Adrenal gland (tissue), 12 donors: ENCODE data around the gene TBCC. TPM values are rescaled to one million over a fixed set of nuclear protein-coding genes. Genes with fewer than 3 reads are reported as not detected.

Source experiments
- DNase-seq, 7 donors: peaks; one replicate each; pipeline ENCODE4 v3.0.0-alpha.2; 2019 to 2020
- H3K27ac ChIP-seq, 5 donors: fragments of 200-600 bp; sonication (generic) in 4 of 5; 1 replicate in 3 of 5; 2 replicates in 2 of 5; pipeline versions ENCODE4 v1.5.1 to v1.8.0; 2016 to 2020; ENCODE audit warnings: mild to moderate bottlenecking in 1 of 5
- H3K27me3 ChIP-seq: fragments of 200-600 bp; 2 replicates; pipeline ENCODE4 v1.8.0; 2021
- H3K36me3 ChIP-seq, 2 donors: fragments of 200-600 bp; replicated peaks in 1 of 2; 1 replicate in 1 of 2; 2 replicates in 1 of 2; pipeline versions ENCODE4 v1.5.1 to v1.8.0; 2018 to 2022
- H3K4me1 ChIP-seq, 2 donors: fragments of 200-600 bp; replicated peaks in 1 of 2; 1 replicate in 1 of 2; 2 replicates in 1 of 2; pipeline versions ENCODE4 v1.5.1 to v1.8.0; 2018 to 2021
- H3K4me3 ChIP-seq, 4 donors: fragments of 200-600 bp; sonication (generic) in 3 of 4; one replicate each; pipeline ENCODE4 v1.5.1; 2016 to 2018
- H3K9me3 ChIP-seq, 3 donors: fragments of 200-600 bp; sonication (generic) in 1 of 3; replicated peaks in 1 of 3; 1 replicate in 2 of 3; 2 replicates in 1 of 3; pipeline versions ENCODE4 v1.5.1 to v1.8.0; 2016 to 2021
- POLR2A ChIP-seq, 2 donors: fragments of 450-650 bp; IDR thresholded peaks; one replicate each; pipeline ENCODE4 v1.6.1; 2017; ENCODE audit warnings: antibody characterized with exemption in 2 of 2, mild to moderate bottlenecking in 2 of 2, moderate library complexity in 1 of 2
- WGBS, 4 donors: extraction: QIAGEN DNeasy Blood & Tissue Kit in 2 of 4; methylation state at CpG; one replicate each; pipeline versions ENCODE4 v1.1.5 to v1.1.7; 2013 to 2017; 5-methylcytosine and 5-hydroxymethylcytosine counted together
- intact Hi-C, 2 donors: fragments of 100-400 bp; cut with DNase I; formaldehyde crosslinking; loops; one replicate each; pipeline versions ENCODE4 v1.14.1 to v1.15.0; 2022 to 2023
- polyA plus RNA-seq, 3 donors: library from polyadenylated mRNA; stranded (reverse); fragments of 200-250 nt in 2 of 3; fragments of 350-450 nt in 1 of 3; fragmentation: Illumina TruSeq in 1 of 3; extraction: RNeasy Lipid Tissue Mini Kit (QIAGEN cat#74804) in 1 of 3; gene quantifications; one replicate each; pipeline ENCODE4 v1.2.3, GENCODE V29; 2013 to 2014
- total RNA-seq, 9 donors: library from RNA; depleted of rRNA in 4 of 9; stranded (reverse); fragments of >200 nt in 4 of 9; fragments of 120-200 nt in 1 of 9; fragmentation: NEBNext Ultra II Directional in 1 of 9; extraction: Animal tissue kit (Norgen Biotek cat#: 25700) in 1 of 9; gene quantifications; one replicate each; pipeline versions ENCODE4 v1.1.0 to v1.2.4, GENCODE V29; 2013 to 2023
- TF ChIP-seq, protein P1 (sequence below), 6 experiments: fragments of 450-650 bp in 4 of 6; fragments of 200-600 bp in 2 of 6; sonication (generic) in 1 of 6; IDR thresholded peaks; 1 replicate in 5 of 6; 2 replicates in 1 of 6; pipeline versions ENCODE4 v1.5.1 to v1.8.0; 2016 to 2021; ENCODE audit warnings: antibody characterized with exemption in 6 of 6, mild to moderate bottlenecking in 2 of 6, moderate library complexity in 1 of 6
- donor health status: healthy with polysubstance abuse.
- donor health status: Bipolar disorder and iron deficiency.
- donor health status: DM: yes; HTN: yes; CAD: no.
- donor health status: DM: no; HTN: no; CAD: no.
- donor health status: DM: no; HTN: no; CAD: no.
- donor health status: DM: yes; HTN: yes; CAD: no.

Gene TBCC
- total and polyA plus RNA-seq, 12 donors = 15.7 to 44.8 (median 30.5) TPM

DNA sequence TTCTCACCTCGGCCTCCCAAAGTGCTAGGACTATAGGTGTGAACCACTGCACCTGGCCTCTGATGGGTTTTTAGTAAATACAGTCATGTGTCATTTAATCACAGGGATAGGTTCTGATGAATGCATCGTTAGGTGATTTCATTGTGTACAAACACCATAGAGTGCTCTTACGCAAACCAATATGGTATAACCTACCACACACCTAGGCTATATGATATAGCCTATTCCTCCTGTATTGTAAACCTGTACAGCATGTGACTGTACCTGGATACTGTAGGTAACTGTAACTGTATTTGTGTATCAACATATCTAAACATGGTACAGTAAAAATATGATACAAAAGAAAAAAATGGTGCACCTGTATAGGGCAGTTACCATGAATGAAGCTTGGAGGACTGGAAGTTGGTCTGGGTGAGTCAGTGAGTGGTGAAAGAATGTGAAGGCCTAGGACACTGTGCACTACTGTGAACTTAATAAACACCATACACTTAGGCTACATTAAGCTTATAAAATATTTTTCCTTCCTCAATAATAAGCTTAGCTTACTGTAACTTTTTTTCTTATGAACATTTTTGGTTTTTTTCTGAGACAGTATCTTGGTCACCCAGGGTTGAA lies 45.9 kb upstream of the TBCC start:
- TF ChIP-seq POLR2A (IDR thresholded peaks at IDR 0.05) = no peak
- TF ChIP-seq, protein P1, sequence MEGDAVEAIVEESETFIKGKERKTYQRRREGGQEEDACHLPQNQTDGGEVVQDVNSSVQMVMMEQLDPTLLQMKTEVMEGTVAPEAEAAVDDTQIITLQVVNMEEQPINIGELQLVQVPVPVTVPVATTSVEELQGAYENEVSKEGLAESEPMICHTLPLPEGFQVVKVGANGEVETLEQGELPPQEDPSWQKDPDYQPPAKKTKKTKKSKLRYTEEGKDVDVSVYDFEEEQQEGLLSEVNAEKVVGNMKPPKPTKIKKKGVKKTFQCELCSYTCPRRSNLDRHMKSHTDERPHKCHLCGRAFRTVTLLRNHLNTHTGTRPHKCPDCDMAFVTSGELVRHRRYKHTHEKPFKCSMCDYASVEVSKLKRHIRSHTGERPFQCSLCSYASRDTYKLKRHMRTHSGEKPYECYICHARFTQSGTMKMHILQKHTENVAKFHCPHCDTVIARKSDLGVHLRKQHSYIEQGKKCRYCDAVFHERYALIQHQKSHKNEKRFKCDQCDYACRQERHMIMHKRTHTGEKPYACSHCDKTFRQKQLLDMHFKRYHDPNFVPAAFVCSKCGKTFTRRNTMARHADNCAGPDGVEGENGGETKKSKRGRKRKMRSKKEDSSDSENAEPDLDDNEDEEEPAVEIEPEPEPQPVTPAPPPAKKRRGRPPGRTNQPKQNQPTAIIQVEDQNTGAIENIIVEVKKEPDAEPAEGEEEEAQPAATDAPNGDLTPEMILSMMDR (IDR thresholded peaks at IDR 0.05) = no peak
- no peak for DNase-seq
- H3K27ac ChIP-seq = peak overlapping the region in 1 of 5 donors; percentile 3
- intact Hi-C loops = no loop called here
- no peaks in the 10 kb centered on the region for H3K27me3 ChIP-seq
- no peaks in the 10 kb centered on the region for H3K36me3 ChIP-seq
- 86 to 95% (median 95%) methylated on average over 3 of the region's 3 CpGs for WGBS, 4 donors
- no peaks in the 10 kb centered on the region for H3K9me3 ChIP-seq
- H3K4me1 ChIP-seq = peaks cover 0 to 39% of the 10 kb centered on the region in 2 donors
- H3K4me3 ChIP-seq = no peak overlapping the region

GRCh38 chr6:42790549-42791181 lies 44.8 kb upstream of the TBCC start:
- no peak for TF ChIP-seq POLR2A (IDR thresholded peaks at IDR 0.05)
- TF ChIP-seq, protein P1 (IDR thresholded peaks at IDR 0.05) = no peak
- Histone ChIP-seq H3K27me3 (no peaks in the 10 kb centered on the region), H3K4me1 (peaks cover under 1 to 51% of the 10 kb centered on the region in 2 donors), H3K27ac (peak overlapping the region in 2 of 5 donors; percentile 1 to 62), H3K36me3 (no peaks in the 10 kb centered on the region), H3K9me3 (no peaks in the 10 kb centered on the region), H3K4me3 (no peak overlapping the region)
- 45 to 62% (median 52%) methylated on average over 5 of the region's 5 CpGs for WGBS, 4 donors
- no peak for DNase-seq
- intact Hi-C loops = no loop called here

DNA sequence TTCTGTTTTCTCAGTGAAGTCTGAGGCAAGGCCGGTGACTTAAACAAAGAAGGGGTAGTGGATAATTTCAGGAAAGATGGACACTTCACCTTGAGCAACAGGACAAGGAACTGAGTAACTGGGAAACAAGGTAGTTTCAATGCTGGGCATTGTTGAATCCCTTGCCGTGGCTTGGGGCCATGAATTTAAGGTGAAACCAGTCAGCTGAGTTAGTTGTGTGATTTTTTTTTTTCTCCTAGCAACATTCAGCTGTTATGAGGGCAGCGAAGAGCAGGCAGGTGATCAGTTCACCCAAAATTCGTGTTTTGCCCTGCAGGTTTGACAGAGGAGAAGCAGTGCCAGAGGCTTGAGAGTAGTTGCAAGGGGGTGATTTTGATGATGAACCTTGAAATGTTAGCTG lies 42.8 kb upstream of the TBCC start:
- Histone ChIP-seq H3K4me1 (peaks cover 3 to 59% of the 10 kb centered on the region in 2 donors), H3K27ac (no peak overlapping the region), H3K4me3 (no peak overlapping the region), H3K36me3 (no peaks in the 10 kb centered on the region), H3K27me3 (no peaks in the 10 kb centered on the region), H3K9me3 (no peaks in the 10 kb centered on the region)
- WGBS, 4 donors = 59 to 87% (median 66%) methylated on average over 4 of the region's 4 CpGs
- intact Hi-C loops = no loop called here
- no peak for DNase-seq
- TF ChIP-seq, protein P1 (IDR thresholded peaks at IDR 0.05) = no peak

DNA sequence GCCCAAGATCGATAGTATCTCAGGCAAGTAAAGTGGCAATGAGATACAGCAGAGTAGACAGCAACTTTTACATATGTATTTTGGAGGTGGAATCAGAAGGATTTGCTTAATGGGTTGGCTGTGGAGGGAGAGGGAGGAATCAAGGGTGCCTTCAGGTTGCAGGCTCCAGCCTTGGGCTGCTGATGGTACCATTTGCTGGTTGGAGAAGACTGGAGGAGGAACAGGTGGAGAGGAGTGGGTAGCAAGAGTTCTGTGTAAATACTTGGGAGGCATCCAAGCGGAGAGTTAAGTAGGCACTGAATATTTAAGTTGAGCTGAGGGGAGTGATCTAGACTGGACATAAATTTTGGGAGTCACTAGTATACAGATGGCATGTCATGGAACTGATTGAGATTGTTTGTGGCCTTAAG lies 41.2 kb upstream of the TBCC start:
- DNase-seq = no peak
- peak overlapping the region in 1 of 5 donors; percentile 11 for H3K27ac ChIP-seq

More for the DNA sequence above, 41.2 kb upstream of the TBCC start:
- H3K4me3 ChIP-seq = no peak overlapping the region
- no peak for TF ChIP-seq POLR2A (IDR thresholded peaks at IDR 0.05)
- TF ChIP-seq, protein P1 (IDR thresholded peaks at IDR 0.05) = no peak
- 73 to 84% (median 77%) methylated on average over 2 of the region's 2 CpGs for WGBS, 4 donors
- intact Hi-C loops = no loop called here
- H3K36me3 ChIP-seq = no peaks in the 10 kb centered on the region
- H3K27me3 ChIP-seq = no peaks in the 10 kb centered on the region
- H3K4me1 ChIP-seq = peaks cover 3 to 59% of the 10 kb centered on the region in 2 donors
- no peaks in the 10 kb centered on the region for H3K9me3 ChIP-seq
